Transverse colon (tissue), 4 donors: ENCODE measurements around the gene HECTD1. TPM values are rescaled to one million over a fixed set of nuclear protein-coding genes. Genes with fewer than 3 reads are reported as not detected.
A peak's percentile ranks its signal among the peaks of the same experiment; 100 is the strongest.

Experiments used
- DNase-seq: peaks from one replicate; pipeline ENCODE4 v3.0.0-alpha.2; 2019
- H3K27ac ChIP-seq, 4 donors: fragments of 200-600 bp; sonication (generic); 2 replicates each; pipeline ENCODE4 v1.5.1; 2016 to 2018; ENCODE audit warnings: inconsistent platforms in 4 of 4
- H3K27me3 ChIP-seq: fragments of 200-600 bp; sonication (generic); 2 replicates; pipeline ENCODE4 v1.5.1; 2017; ENCODE audit warnings: inconsistent platforms
- H3K36me3 ChIP-seq, 4 donors: fragments of 200-600 bp; sonication (generic); 2 replicates each; pipeline ENCODE4 v1.5.1; 2017 to 2019; ENCODE audit warnings: inconsistent platforms in 4 of 4
- H3K4me1 ChIP-seq, 4 donors: fragments of 200-600 bp; sonication (generic); 2 replicates each; pipeline ENCODE4 v1.5.1; 2017 to 2020; ENCODE audit warnings: inconsistent platforms in 4 of 4
- H3K4me3 ChIP-seq, 4 donors: fragments of 200-600 bp; sonication (generic); 1 replicate in 1 of 4; 2 replicates in 3 of 4; pipeline versions ENCODE4 v1.5.1 to v1.6.1; 2017 to 2019; ENCODE audit warnings: inconsistent platforms in 4 of 4
- H3K9me3 ChIP-seq, 2 donors: fragments of 200-600 bp; sonication (generic); 2 replicates each; pipeline ENCODE4 v1.5.1; 2017 to 2019; ENCODE audit warnings: inconsistent platforms in 2 of 2
- EP300 ChIP-seq: sonication (generic); formaldehyde crosslinking; IDR thresholded peaks from one replicate; pipeline ENCODE4 v1.6.1; 2017; ENCODE audit warnings: antibody characterized with exemption, low read depth
- POLR2A ChIP-seq: fragments of 450-650 bp; IDR thresholded peaks from one replicate; pipeline ENCODE4 v1.6.1; 2016; ENCODE audit warnings: antibody characterized with exemption, mild to moderate bottlenecking, moderate library complexity
- POLR2AphosphoS5 ChIP-seq, 3 donors: sonication (generic); formaldehyde crosslinking; IDR thresholded peaks; one replicate each; pipeline ENCODE4 v1.6.1; 2016; ENCODE audit warnings: antibody characterized with exemption in 3 of 3
- WGBS, 2 donors: methylation state at CpG; one replicate each; pipeline ENCODE4 v1.1.5; 2018; ENCODE audit warnings: low coverage in 1 of 2; 5-methylcytosine and 5-hydroxymethylcytosine counted together
- in situ Hi-C, 4 donors: fragments of 200-750 bp; cut with MboI; loops; one replicate each; pipeline versions ENCODE4 v1.15.0 to v1.15.1; 2017; ENCODE audit warnings: low sequenced_read_pairs in 3 of 4, low pct_ligation_motif_present in 1 of 4, low pct_unique_long_range_greater_than_20kb in 1 of 4
- intact Hi-C: fragments of 100-400 bp; cut with DNase I; formaldehyde crosslinking; loops from one replicate; pipeline ENCODE4 v1.15.1; 2023; ENCODE audit warnings: low total_unique reads
- total RNA-seq, 4 donors: library from RNA; depleted of rRNA; stranded (reverse); fragments of >200 nt; gene quantifications; one replicate each; pipeline ENCODE4 v1.1.0, GENCODE V29; 2016
- TF ChIP-seq, protein P1 (sequence below), 5 experiments: fragments of 200-600 bp in 3 of 5; fragments of 450-650 bp in 2 of 5; sonication (generic) in 3 of 5; IDR thresholded peaks; 1 replicate in 2 of 5; 2 replicates in 3 of 5; pipeline ENCODE4 v1.5.1; 2016 to 2017; ENCODE audit warnings: antibody characterized with exemption in 5 of 5, inconsistent platforms in 3 of 5, mild to moderate bottlenecking in 2 of 5, moderate library complexity in 1 of 5

The HECTD1 gene
- total RNA-seq, 4 donors from 2014 or later: 111 to 237 (median 154) TPM

DNA sequence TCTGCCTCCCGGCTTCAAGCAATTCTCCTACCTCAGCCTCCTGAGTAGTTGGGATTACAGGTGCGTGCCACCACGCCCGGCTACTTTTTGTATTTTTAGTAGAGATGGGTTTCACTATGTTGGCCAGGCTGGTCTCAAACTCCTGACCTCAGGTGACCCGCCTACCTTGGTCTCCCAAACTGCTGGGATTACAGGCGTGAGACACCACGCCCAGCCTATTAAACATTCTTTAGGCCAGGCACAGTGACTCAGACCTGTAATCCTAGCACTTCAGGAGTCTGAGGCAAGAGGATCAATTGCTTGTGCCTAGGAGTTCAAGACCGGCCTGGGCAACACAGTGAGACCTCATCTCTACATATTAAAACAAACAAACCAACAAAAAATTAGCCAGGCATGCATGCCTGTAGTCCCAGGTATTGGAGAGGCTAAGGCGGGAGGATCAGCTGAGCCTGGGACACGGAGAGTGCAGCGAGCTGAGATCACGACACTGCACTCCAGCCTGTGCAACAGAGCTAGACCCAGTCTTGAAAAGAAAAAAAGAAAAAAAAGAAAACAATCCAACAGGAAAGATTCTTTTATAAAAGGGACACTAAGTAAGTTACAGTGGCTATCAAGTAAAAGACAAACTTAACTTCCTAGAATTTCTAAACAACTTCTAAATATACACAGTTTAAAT is 70.2 kb downstream of the HECTD1 start:
- no peak overlapping the region for H3K4me3 ChIP-seq
- no peaks in the 10 kb centered on the region for H3K4me1 ChIP-seq
- no peak for DNase-seq
- in situ Hi-C loops (no loop called here), intact Hi-C loops (no loop called here)
- H3K9me3 ChIP-seq: no peaks in the 10 kb centered on the region
- no peaks in the 10 kb centered on the region for H3K27me3 ChIP-seq
- H3K27ac ChIP-seq: no peak overlapping the region
- TF ChIP-seq, protein P1, sequence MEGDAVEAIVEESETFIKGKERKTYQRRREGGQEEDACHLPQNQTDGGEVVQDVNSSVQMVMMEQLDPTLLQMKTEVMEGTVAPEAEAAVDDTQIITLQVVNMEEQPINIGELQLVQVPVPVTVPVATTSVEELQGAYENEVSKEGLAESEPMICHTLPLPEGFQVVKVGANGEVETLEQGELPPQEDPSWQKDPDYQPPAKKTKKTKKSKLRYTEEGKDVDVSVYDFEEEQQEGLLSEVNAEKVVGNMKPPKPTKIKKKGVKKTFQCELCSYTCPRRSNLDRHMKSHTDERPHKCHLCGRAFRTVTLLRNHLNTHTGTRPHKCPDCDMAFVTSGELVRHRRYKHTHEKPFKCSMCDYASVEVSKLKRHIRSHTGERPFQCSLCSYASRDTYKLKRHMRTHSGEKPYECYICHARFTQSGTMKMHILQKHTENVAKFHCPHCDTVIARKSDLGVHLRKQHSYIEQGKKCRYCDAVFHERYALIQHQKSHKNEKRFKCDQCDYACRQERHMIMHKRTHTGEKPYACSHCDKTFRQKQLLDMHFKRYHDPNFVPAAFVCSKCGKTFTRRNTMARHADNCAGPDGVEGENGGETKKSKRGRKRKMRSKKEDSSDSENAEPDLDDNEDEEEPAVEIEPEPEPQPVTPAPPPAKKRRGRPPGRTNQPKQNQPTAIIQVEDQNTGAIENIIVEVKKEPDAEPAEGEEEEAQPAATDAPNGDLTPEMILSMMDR (IDR thresholded peaks at IDR 0.05): no peak
- TF ChIP-seq POLR2A (no peak), POLR2AphosphoS5 (IDR thresholded peaks at IDR 0.05) (no peak), EP300 (no peak)
- H3K36me3 ChIP-seq: peaks cover 0 to 68% (median 33%) of the 10 kb centered on the region in 4 donors
- 72 to 89% methylated on average over 7 to 12 of the region's 12 CpGs for WGBS, 2 donors

DNA sequence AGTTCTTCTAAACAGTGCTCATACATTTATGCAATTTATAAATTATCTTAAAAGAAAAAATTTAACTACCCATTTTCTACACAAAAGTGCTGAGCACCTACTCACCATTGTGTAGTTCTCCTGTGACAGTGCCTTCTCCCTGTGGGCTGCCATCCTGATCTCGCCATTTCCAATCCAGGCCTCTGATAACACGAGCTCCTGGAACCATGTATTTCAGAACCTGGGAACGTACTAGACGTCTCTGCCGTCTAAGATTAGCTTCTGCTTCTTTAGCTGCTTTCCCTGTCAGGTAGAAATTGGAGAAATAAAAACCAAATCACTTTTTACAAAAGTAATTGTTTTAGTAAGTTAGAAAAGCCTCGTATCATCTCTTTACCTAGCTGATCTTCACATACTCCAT is 74.5 kb downstream of the HECTD1 start:
- peaks cover 0 to 16% (median 6%) of the 10 kb centered on the region in 4 donors for H3K4me1 ChIP-seq
- in situ Hi-C loops (no loop called here), intact Hi-C loops (no loop called here)
- peaks cover 0 to 56% (median 23%) of the 10 kb centered on the region in 4 donors for H3K36me3 ChIP-seq
- H3K4me3 ChIP-seq: no peak overlapping the region
- no peak overlapping the region for H3K27ac ChIP-seq
- TF ChIP-seq POLR2AphosphoS5 (IDR thresholded peaks at IDR 0.05): no peak
- TF ChIP-seq EP300: no peak
- no peak for TF ChIP-seq POLR2A
- TF ChIP-seq, protein P1 (IDR thresholded peaks at IDR 0.05): no peak
- no peaks in the 10 kb centered on the region for H3K27me3 ChIP-seq
- no peaks in the 10 kb centered on the region for H3K9me3 ChIP-seq
- DNase-seq: no peak
- WGBS, 2 donors: 43 to 89% methylated on average over 1 to 6 of the region's 6 CpGs

DNA sequence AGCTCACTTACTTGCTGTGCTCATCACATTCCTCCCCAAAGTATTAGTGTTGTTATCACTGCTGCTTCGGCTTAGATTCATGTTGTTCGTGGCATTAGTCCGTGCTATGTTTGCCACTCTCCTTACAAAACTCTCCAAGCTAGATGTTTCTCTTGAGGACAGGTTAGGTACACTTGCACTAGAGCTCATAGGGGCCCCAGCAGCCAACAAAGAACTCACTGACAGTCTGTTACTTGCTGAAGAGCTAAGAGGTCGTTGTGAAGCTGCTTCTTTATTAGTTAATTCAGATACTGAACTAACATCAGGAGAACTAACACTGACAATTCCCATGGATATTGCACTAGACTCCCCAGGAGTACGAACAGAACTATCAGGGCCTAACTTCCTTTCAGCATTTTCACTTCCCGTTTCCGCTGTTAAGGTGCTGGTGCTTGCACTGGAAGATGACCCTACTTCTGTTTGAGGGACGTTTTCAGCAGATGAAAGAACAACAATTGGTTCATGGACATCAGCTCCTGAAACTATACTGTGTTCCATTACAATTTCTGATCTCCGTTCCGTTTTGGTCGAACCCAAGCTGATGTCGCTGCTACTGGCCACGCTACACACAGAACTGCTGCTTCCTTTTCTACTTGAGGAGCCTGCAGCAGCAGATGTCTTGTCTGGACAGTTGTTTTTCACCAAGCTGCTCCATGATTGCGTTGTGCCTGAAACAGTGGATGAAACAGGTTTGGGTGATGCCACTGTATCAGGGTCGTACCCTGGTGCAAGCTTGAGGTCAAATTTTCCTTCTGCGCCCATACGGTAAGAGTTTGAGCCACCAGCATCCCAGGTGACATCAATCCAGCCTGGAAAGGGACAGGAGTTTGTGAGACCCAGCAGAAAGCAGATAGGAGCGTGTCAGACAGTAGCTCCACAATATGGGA is 78.7 kb downstream of the HECTD1 start:
- Histone ChIP-seq H3K9me3 (no peaks in the 10 kb centered on the region), H3K27ac (peak overlapping the region in 3 of 4 donors; percentile 26 to 62 (median 31)), H3K36me3 (peaks cover 0 to 61% (median 25%) of the 10 kb centered on the region in 4 donors), H3K4me3 (no peak overlapping the region), H3K27me3 (no peaks in the 10 kb centered on the region), H3K4me1 (peaks cover 0 to 24% (median 9%) of the 10 kb centered on the region in 4 donors)
- intact Hi-C loops: no loop called here
- in situ Hi-C loops: no loop called here
- TF ChIP-seq, protein P1 (IDR thresholded peaks at IDR 0.05): no peak
- no peak for TF ChIP-seq POLR2AphosphoS5 (IDR thresholded peaks at IDR 0.05)
- no peak for TF ChIP-seq POLR2A
- TF ChIP-seq EP300: no peak
- 82 to 93% methylated on average over 8 to 18 of the region's 18 CpGs for whole genome bisulfite sequencing, 2 donors
- DNase-seq: no peak

DNA sequence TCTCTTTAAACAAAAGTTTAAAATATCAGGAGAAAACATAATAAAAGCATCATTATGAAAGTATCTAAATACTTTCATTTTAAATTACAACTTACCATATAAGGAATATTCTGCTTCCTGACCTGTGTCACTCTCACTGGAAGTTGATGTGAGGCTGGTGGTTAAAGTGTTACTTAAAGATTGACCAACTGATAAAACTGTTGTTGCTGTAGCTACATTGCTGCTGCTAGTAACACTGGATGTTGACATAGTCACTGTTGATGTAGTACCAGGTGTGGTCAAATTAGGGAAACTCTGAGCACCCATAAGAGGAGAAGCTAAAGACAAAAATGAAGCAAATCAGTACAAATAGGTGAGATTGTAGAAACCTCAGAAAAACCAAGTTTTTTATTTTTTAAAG is 79.9 kb downstream of the HECTD1 start:
- H3K9me3 ChIP-seq: no peaks in the 10 kb centered on the region
- peaks cover 0 to 61% (median 24%) of the 10 kb centered on the region in 4 donors for H3K36me3 ChIP-seq
- no peak overlapping the region for H3K4me3 ChIP-seq
- intact Hi-C loops: no loop called here
- H3K27ac ChIP-seq: peak overlapping the region in 3 of 4 donors; percentile 34 to 62 (median 58)
- TF ChIP-seq, protein P1 (IDR thresholded peaks at IDR 0.05): no peak
- no peaks in the 10 kb centered on the region for H3K27me3 ChIP-seq
- in situ Hi-C loops: no loop called here
- no peak for DNase-seq
- peaks cover 0 to 24% (median 9%) of the 10 kb centered on the region in 4 donors for H3K4me1 ChIP-seq
